Lung (tissue), 12 donors: ENCODE results near the gene RELA. TPM values are rescaled to one million over a fixed set of nuclear protein-coding genes. Genes with fewer than 3 reads are reported as not detected.
A peak's percentile ranks its signal among the peaks of the same experiment; 100 is the strongest.

Experiments used
- ATAC-seq: fragments of 200-7000 bp; cut with Tn5 transposase; one replicate; pipeline ENCODE4 v1.9.1; 2020; ENCODE audit warnings: moderate number of reproducible peaks; ENCODE audit not compliant: insufficient read depth, low FRiP score
- DNase-seq, 3 donors: peaks; one replicate each; pipeline ENCODE4 v3.0.0-alpha.2; 2013 to 2017
- H3K27ac ChIP-seq, 2 donors: one replicate each; pipeline ENCODE4 v1.5.1; 2013; ENCODE audit warnings: mild to moderate bottlenecking in 2 of 2, moderate library complexity in 2 of 2, control low read depth in 1 of 2, inconsistent platforms in 1 of 2, low read depth in 1 of 2, low read length in 1 of 2
- H3K27me3 ChIP-seq, 3 donors: one replicate each; pipeline ENCODE4 v1.5.1; 2013; ENCODE audit warnings: low read length in 2 of 3; ENCODE audit not compliant: control insufficient read depth in 3 of 3, insufficient read depth in 3 of 3
- H3K36me3 ChIP-seq, 4 donors: one replicate each; pipeline ENCODE4 v1.5.1; 2013; ENCODE audit warnings: low read length in 4 of 4, mild to moderate bottlenecking in 1 of 4, moderate library complexity in 1 of 4; ENCODE audit not compliant: control insufficient read depth in 4 of 4, insufficient read depth in 4 of 4
- H3K4me1 ChIP-seq, 5 donors: one replicate each; pipeline ENCODE4 v1.5.1; 2013; ENCODE audit warnings: low read length in 5 of 5, mild to moderate bottlenecking in 2 of 5, moderate library complexity in 1 of 5; ENCODE audit not compliant: control insufficient read depth in 5 of 5, insufficient read depth in 5 of 5
- H3K4me3 ChIP-seq: one replicate; pipeline ENCODE4 v1.5.1; 2013; ENCODE audit warnings: mild to moderate bottlenecking, control low read depth, moderate library complexity
- H3K9ac ChIP-seq, 2 donors: one replicate each; pipeline ENCODE4 v1.5.1; 2013; ENCODE audit warnings: low read length in 2 of 2, control low read depth in 1 of 2; ENCODE audit not compliant: insufficient read depth in 1 of 2
- H3K9me3 ChIP-seq, 4 donors: one replicate each; pipeline ENCODE4 v1.5.1; 2013; ENCODE audit warnings: low read length in 3 of 4, mild to moderate bottlenecking in 1 of 4, moderate library complexity in 1 of 4; ENCODE audit not compliant: control insufficient read depth in 4 of 4, insufficient read depth in 3 of 4
- WGBS, 2 donors: extraction: QIAGEN DNeasy Blood & Tissue Kit; methylation state at CpG; one replicate each; pipeline ENCODE4 v1.1.7; 2013; 5-methylcytosine and 5-hydroxymethylcytosine counted together
- polyA plus RNA-seq, 2 donors: library from polyadenylated mRNA; stranded (reverse); fragments of 200-250 nt; gene quantifications; one replicate each; pipeline ENCODE4 v1.2.1, GENCODE V29; 2013
- total RNA-seq, 2 donors: library from RNA; depleted of rRNA in 1 of 2; stranded (reverse); fragments of >200 nt in 1 of 2; gene quantifications; one replicate each; pipeline ENCODE4 v1.2.1, GENCODE V29; 2014 to 2021
- TF ChIP-seq, protein P1 (sequence below): IDR thresholded peaks from 2 replicates; pipeline ENCODE4 v1.5.1; 2012; ENCODE audit warnings: mild to moderate bottlenecking; ENCODE audit errors: control extremely low read depth, extremely low read depth
- donor health status: control.
- donor health status: control.
- donor health status: Bipolar disorder and iron deficiency.
- donor health status: healthy.
- donor health status: DM: yes; HTN: yes; CAD: no.

The RELA gene
- total and polyA plus RNA-seq, 4 donors, result 34.8 to 72.6 (median 58.0) TPM

DNA sequence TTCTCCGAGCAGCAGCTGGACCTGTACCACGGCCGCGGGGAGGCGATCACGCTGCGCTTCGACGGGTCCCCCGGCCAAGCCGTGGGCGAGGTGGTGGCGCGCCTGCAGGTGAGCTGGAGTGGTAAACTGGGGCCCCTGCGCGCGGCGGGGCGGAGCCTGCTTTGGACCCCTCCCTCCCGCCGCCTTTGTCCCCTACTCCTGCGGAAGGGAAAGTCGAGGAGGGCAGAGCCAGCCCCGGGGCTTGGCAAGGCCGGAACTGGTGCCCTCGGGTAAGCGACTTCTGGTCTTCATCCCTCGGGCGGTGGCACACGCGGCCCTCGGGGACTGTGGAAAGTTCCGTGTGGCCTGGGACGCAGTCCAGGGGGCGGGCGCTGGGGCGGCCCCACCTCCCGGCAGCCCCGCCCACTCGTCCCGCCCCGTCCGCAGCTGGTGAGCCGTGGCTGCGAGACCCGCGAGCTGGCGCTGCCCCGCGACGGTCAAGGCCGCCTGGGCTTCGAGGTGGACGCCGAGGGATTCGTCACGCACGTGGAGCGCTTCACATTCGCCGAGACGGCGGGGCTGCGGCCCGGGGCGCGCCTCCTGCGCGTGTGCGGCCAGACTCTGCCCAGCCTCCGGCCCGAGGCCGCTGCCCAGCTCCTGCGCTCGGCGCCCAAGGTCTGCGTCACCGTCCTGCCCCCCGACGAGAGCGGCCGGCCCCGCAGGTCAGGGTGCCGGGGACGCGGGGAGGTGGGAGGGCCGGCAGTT lies 15.6 kb downstream of the RELA start:
- Histone ChIP-seq H3K36me3 (peaks cover 0 to 72% (median 5%) of the 10 kb centered on the region in 4 donors), H3K27ac (peak overlapping the region in 1 of 2 donors; percentile 59), H3K4me3 (peak overlapping the region; percentile 27), H3K9me3 (no peaks in the 10 kb centered on the region), H3K27me3 (no peaks in the 10 kb centered on the region), H3K4me1 (peaks cover 0 to 22% (median 8%) of the 10 kb centered on the region in 5 donors), H3K9ac (no peak overlapping the region)
- ATAC-seq (peak; percentile 22), DNase-seq (peak; percentile 29 to 48 (median 44))
- TF ChIP-seq, protein P1, sequence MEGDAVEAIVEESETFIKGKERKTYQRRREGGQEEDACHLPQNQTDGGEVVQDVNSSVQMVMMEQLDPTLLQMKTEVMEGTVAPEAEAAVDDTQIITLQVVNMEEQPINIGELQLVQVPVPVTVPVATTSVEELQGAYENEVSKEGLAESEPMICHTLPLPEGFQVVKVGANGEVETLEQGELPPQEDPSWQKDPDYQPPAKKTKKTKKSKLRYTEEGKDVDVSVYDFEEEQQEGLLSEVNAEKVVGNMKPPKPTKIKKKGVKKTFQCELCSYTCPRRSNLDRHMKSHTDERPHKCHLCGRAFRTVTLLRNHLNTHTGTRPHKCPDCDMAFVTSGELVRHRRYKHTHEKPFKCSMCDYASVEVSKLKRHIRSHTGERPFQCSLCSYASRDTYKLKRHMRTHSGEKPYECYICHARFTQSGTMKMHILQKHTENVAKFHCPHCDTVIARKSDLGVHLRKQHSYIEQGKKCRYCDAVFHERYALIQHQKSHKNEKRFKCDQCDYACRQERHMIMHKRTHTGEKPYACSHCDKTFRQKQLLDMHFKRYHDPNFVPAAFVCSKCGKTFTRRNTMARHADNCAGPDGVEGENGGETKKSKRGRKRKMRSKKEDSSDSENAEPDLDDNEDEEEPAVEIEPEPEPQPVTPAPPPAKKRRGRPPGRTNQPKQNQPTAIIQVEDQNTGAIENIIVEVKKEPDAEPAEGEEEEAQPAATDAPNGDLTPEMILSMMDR, result no peak
- 61 to 77% methylated on average over 83 to 87 of the region's 87 CpGs for WGBS, 2 donors

DNA sequence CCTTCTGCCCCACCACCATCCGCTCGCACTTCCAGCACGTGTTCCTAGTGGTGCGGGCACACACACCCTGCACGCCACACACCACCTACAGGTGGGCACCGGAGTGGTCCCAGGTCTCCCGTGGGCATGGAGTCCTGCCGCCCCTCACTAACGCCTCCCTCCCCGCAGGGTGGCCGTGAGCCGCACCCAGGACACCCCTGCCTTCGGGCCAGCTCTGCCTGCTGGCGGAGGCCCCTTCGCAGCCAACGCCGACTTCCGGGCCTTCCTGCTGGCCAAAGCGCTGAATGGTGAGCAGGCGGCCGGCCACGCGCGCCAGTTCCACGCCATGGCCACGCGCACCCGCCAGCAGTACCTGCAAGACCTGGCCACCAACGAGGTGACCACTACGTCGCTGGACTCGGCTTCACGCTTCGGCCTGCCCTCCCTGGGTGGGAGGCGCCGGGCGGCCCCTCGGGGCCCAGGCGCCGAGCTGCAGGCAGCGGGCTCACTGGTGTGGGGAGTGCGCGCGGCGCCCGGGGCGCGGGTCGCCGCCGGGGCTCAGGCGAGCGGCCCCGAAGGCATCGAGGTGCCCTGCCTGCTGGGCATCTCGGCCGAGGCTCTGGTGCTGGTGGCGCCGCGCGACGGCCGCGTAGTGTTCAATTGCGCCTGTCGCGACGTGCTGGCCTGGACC lies 16.3 kb downstream of the RELA start:
- no peak overlapping the region for H3K9ac ChIP-seq
- no peak overlapping the region for H3K4me3 ChIP-seq
- no peak for ATAC-seq
- peaks cover 0 to 18% (median 1%) of the 10 kb centered on the region in 5 donors for H3K4me1 ChIP-seq
- H3K36me3 ChIP-seq, result peaks cover 0 to 73% (median 5%) of the 10 kb centered on the region in 4 donors
- H3K9me3 ChIP-seq, result no peaks in the 10 kb centered on the region
- TF ChIP-seq, protein P1, result no peak
- no peak overlapping the region for H3K27ac ChIP-seq
- no peak for DNase-seq
- no peaks in the 10 kb centered on the region for H3K27me3 ChIP-seq
- 89 to 96% methylated on average over 62 to 68 of the region's 68 CpGs for WGBS, 2 donors

DNA sequence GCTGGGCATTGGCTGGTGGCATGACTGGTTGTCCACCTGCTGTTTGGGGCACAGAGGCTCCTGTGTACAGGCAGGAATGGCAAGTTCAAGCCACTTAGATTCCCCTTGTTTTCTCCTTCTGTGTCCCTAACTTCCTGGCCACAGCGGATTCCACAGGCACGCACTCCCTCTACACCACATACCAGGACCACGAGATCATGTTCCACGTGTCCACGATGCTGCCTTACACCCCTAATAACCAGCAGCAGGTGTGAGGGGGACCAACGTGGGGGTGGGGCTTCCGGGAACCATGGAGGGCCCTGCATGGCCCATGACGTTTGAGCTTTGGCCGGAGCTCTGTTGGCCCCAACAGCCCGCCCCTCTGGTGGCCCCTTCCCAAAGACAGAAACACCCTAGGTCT lies 17.0 kb downstream of the RELA start:
- peaks cover 0 to 20% (median 0%) of the 10 kb centered on the region in 5 donors for H3K4me1 ChIP-seq
- no peaks in the 10 kb centered on the region for H3K27me3 ChIP-seq
- peak in 1 of 3 donors; percentile 17 for DNase-seq
- H3K36me3 ChIP-seq, result peaks cover 0 to 72% (median 6%) of the 10 kb centered on the region in 4 donors
- WGBS, 2 donors, result 76 to 87% methylated on average over 10 of the region's 10 CpGs
- H3K9me3 ChIP-seq, result no peaks in the 10 kb centered on the region
- ATAC-seq, result no peak
- no peak overlapping the region for H3K9ac ChIP-seq
- H3K27ac ChIP-seq, result no peak overlapping the region
- no peak overlapping the region for H3K4me3 ChIP-seq
- TF ChIP-seq, protein P1, result no peak
